Suprapubic skin (tissue), 4 donors: ENCODE data around the gene SLC12A1. TPM values are rescaled to one million over a fixed set of nuclear protein-coding genes. Genes with fewer than 3 reads are reported as not detected.

Source experiments
- DNase-seq, 2 donors: peaks; one replicate each; pipeline ENCODE4 v3.0.0-alpha.2; 2019; ENCODE audit warnings: low spot score in 2 of 2
- H3K27ac ChIP-seq: fragments of 200-600 bp; sonication (generic); one replicate; pipeline ENCODE4 v1.5.1; 2019
- H3K27me3 ChIP-seq: fragments of 200-600 bp; sonication (generic); one replicate; pipeline ENCODE4 v1.5.1; 2019
- H3K36me3 ChIP-seq: fragments of 200-600 bp; sonication (generic); one replicate; pipeline ENCODE4 v1.5.1; 2019
- H3K4me1 ChIP-seq: fragments of 200-600 bp; sonication (generic); one replicate; pipeline ENCODE4 v1.5.1; 2019
- H3K4me3 ChIP-seq: fragments of 200-600 bp; sonication (generic); one replicate; pipeline ENCODE4 v1.5.1; 2019; ENCODE audit warnings: mild to moderate bottlenecking
- H3K9me3 ChIP-seq: fragments of 200-600 bp; sonication (generic); one replicate; pipeline ENCODE4 v1.5.1; 2019
- CTCF ChIP-seq, 2 donors: fragments of 200-600 bp in 1 of 2; fragments of 450-650 bp in 1 of 2; sonication (generic) in 1 of 2; IDR thresholded peaks; one replicate each; pipeline ENCODE4 v1.5.1; 2016 to 2019; ENCODE audit warnings: antibody characterized with exemption in 2 of 2, mild to moderate bottlenecking in 1 of 2, moderate library complexity in 1 of 2
- EP300 ChIP-seq: sonication (generic); formaldehyde crosslinking; IDR thresholded peaks from one replicate; pipeline ENCODE4 v1.6.1; 2017; ENCODE audit warnings: antibody characterized with exemption
- POLR2A ChIP-seq, 2 donors: fragments of 450-650 bp; IDR thresholded peaks; one replicate each; pipeline ENCODE4 v1.6.1; 2017; ENCODE audit warnings: antibody characterized with exemption in 2 of 2, mild to moderate bottlenecking in 2 of 2, moderate library complexity in 2 of 2
- POLR2AphosphoS5 ChIP-seq, 3 donors: sonication (generic); formaldehyde crosslinking; IDR thresholded peaks; one replicate each; pipeline ENCODE4 v1.6.1; 2017; ENCODE audit warnings: antibody characterized with exemption in 3 of 3
- WGBS: methylation state at CpG from one replicate; pipeline ENCODE4 v1.1.5; 2018; 5-methylcytosine and 5-hydroxymethylcytosine counted together
- total RNA-seq, 4 donors: library from RNA; depleted of rRNA; stranded (reverse); fragments of >200 nt; gene quantifications; one replicate each; pipeline ENCODE4 v1.1.0, GENCODE V29; 2016

SLC12A1 gene
- total RNA-seq, 4 donors from 2014 or later, result not detected

- no peaks in the 10 kb centered on the region for H3K9me3 ChIP-seq
- H3K36me3 ChIP-seq, result no peaks in the 10 kb centered on the region
- H3K4me3 ChIP-seq, result no peak overlapping the region
- H3K27ac ChIP-seq, result no peak overlapping the region
- TF ChIP-seq POLR2A (IDR thresholded peaks at IDR 0.05) (no peak), EP300 (no peak), CTCF (IDR thresholded peaks at IDR 0.05) (no peak), POLR2AphosphoS5 (IDR thresholded peaks at IDR 0.05) (no peak)
- no peaks in the 10 kb centered on the region for H3K4me1 ChIP-seq
- H3K27me3 ChIP-seq, result no peaks in the 10 kb centered on the region
- DNase-seq, result no peak
- WGBS, result 78% methylated on average over 1 of the region's 1 CpG
Observed at GRCh38 chr15:48306639-48307038, 100.5 kb downstream of the SLC12A1 start.

- TF ChIP-seq EP300 (no peak), POLR2AphosphoS5 (IDR thresholded peaks at IDR 0.05) (no peak), CTCF (IDR thresholded peaks at IDR 0.05) (no peak), POLR2A (IDR thresholded peaks at IDR 0.05) (no peak)
- 96% methylated on average over 8 of the region's 8 CpGs for WGBS
- no peak overlapping the region for H3K27ac ChIP-seq
- H3K4me1 ChIP-seq, result no peaks in the 10 kb centered on the region
- H3K4me3 ChIP-seq, result no peak overlapping the region
- no peaks in the 10 kb centered on the region for H3K9me3 ChIP-seq
- H3K27me3 ChIP-seq, result no peaks in the 10 kb centered on the region
- H3K36me3 ChIP-seq, result no peaks in the 10 kb centered on the region
- DNase-seq, result no peak
Observed at GRCh38 chr15:48307586-48307985, 101.5 kb downstream of the SLC12A1 start.

GRCh38 chr15:48309740-48310139 is 103.6 kb downstream of the SLC12A1 start:
- H3K27ac ChIP-seq, result no peak overlapping the region
- TF ChIP-seq POLR2A (IDR thresholded peaks at IDR 0.05) (no peak), CTCF (IDR thresholded peaks at IDR 0.05) (no peak), POLR2AphosphoS5 (IDR thresholded peaks at IDR 0.05) (no peak)
- no peaks in the 10 kb centered on the region for H3K36me3 ChIP-seq
- 62% methylated on average over 2 of the region's 2 CpGs for WGBS
- no peaks in the 10 kb centered on the region for H3K9me3 ChIP-seq
- no peak for DNase-seq
- H3K27me3 ChIP-seq, result no peaks in the 10 kb centered on the region
- H3K4me3 ChIP-seq, result no peak overlapping the region
- H3K4me1 ChIP-seq, result no peaks in the 10 kb centered on the region

- WGBS, result 92% methylated on average over 2 of the region's 2 CpGs
- no peak overlapping the region for H3K27ac ChIP-seq
Observed at GRCh38 chr15:48313216-48313615, 107.1 kb downstream of the SLC12A1 start.

GRCh38 chr15:48315041-48315440 is 108.9 kb downstream of the SLC12A1 start:
- TF ChIP-seq POLR2A (IDR thresholded peaks at IDR 0.05), result no peak
- no peak for TF ChIP-seq EP300
- TF ChIP-seq POLR2AphosphoS5 (IDR thresholded peaks at IDR 0.05), result no peak
- H3K4me1 ChIP-seq, result no peaks in the 10 kb centered on the region
- no peaks in the 10 kb centered on the region for H3K27me3 ChIP-seq
- no peaks in the 10 kb centered on the region for H3K9me3 ChIP-seq
- WGBS, result 73% methylated on average over 10 of the region's 10 CpGs
- H3K4me3 ChIP-seq, result no peak overlapping the region
- H3K36me3 ChIP-seq, result no peaks in the 10 kb centered on the region
- no peak for DNase-seq
- no peak overlapping the region for H3K27ac ChIP-seq

More at GRCh38 chr15:48313216-48313615, 107.1 kb downstream of the SLC12A1 start:
- H3K4me1 ChIP-seq, result no peaks in the 10 kb centered on the region
- H3K27me3 ChIP-seq, result no peaks in the 10 kb centered on the region
- no peaks in the 10 kb centered on the region for H3K9me3 ChIP-seq
- no peak for DNase-seq
- TF ChIP-seq CTCF (IDR thresholded peaks at IDR 0.05) (no peak), EP300 (no peak)
- H3K4me3 ChIP-seq, result no peak overlapping the region
- H3K36me3 ChIP-seq, result no peaks in the 10 kb centered on the region

- no peaks in the 10 kb centered on the region for H3K36me3 ChIP-seq
- H3K9me3 ChIP-seq, result no peaks in the 10 kb centered on the region
- no peaks in the 10 kb centered on the region for H3K27me3 ChIP-seq
- no peak overlapping the region for H3K27ac ChIP-seq
- H3K4me1 ChIP-seq, result no peaks in the 10 kb centered on the region
- DNase-seq, result no peak
- no peak for TF ChIP-seq CTCF (IDR thresholded peaks at IDR 0.05)
- TF ChIP-seq POLR2A (IDR thresholded peaks at IDR 0.05), result no peak
- TF ChIP-seq POLR2AphosphoS5 (IDR thresholded peaks at IDR 0.05), result no peak
- no peak for TF ChIP-seq EP300
- H3K4me3 ChIP-seq, result no peak overlapping the region
- 81% methylated on average over 2 of the region's 2 CpGs for WGBS
Observed at GRCh38 chr15:48317221-48317620, 111.1 kb downstream of the SLC12A1 start.
